GM19099 (cell line): ENCODE results near the gene CEP350.

ENCODE experiments used
- POLR2A ChIP-seq: IDR thresholded peaks from 3 replicates; pipeline ENCODE4 v1.6.1; 2011; ENCODE audit warnings: low read depth; ENCODE audit not compliant: insufficient read length; ENCODE audit errors: extremely low read depth

CEP350 gene

GRCh38 chr1:180053594-180054567, 99.3 kb downstream of the CEP350 start:
- TF ChIP-seq POLR2A: no peak

- no peak for TF ChIP-seq POLR2A
Measured at GRCh38 chr1:180057883-180058396, 103.3 kb downstream of the CEP350 start.

GRCh38 chr1:180061019-180061418, 106.4 kb downstream of the CEP350 start:
- TF ChIP-seq POLR2A: no peak

- no peak for TF ChIP-seq POLR2A
Measured at GRCh38 chr1:180062452-180062971, 107.9 kb downstream of the CEP350 start.

- no peak for TF ChIP-seq POLR2A
Measured at GRCh38 chr1:180065408-180065807, 110.8 kb downstream of the CEP350 start.

- TF ChIP-seq POLR2A: no peak
Measured at GRCh38 chr1:180066150-180066549, 111.5 kb downstream of the CEP350 start.

GRCh38 chr1:180070286-180070685, 115.7 kb downstream of the CEP350 start:
- TF ChIP-seq POLR2A: no peak

GRCh38 chr1:180071759-180072158, 117.1 kb downstream of the CEP350 start:
- no peak for TF ChIP-seq POLR2A

GRCh38 chr1:180080439-180080838, 125.8 kb downstream of the CEP350 start:
- TF ChIP-seq POLR2A: no peak

- TF ChIP-seq POLR2A: no peak
Measured at GRCh38 chr1:180081474-180081873, 126.9 kb downstream of the CEP350 start.

- TF ChIP-seq POLR2A: no peak
Measured at GRCh38 chr1:180083164-180083563, 128.6 kb downstream of the CEP350 start.

- TF ChIP-seq POLR2A: no peak
Measured at GRCh38 chr1:180084867-180085266, 130.3 kb downstream of the CEP350 start.

- TF ChIP-seq POLR2A: no peak
Measured at GRCh38 chr1:180085331-180085730, 130.7 kb downstream of the CEP350 start.

- no peak for TF ChIP-seq POLR2A
Measured at GRCh38 chr1:180092931-180093650, 138.5 kb downstream of the CEP350 start.

- no peak for TF ChIP-seq POLR2A
Measured at GRCh38 chr1:180094705-180095295, 140.2 kb downstream of the CEP350 start.
